ENCODE measurements around the gene ZC3HAV1.

The ZC3HAV1 gene

DNA sequence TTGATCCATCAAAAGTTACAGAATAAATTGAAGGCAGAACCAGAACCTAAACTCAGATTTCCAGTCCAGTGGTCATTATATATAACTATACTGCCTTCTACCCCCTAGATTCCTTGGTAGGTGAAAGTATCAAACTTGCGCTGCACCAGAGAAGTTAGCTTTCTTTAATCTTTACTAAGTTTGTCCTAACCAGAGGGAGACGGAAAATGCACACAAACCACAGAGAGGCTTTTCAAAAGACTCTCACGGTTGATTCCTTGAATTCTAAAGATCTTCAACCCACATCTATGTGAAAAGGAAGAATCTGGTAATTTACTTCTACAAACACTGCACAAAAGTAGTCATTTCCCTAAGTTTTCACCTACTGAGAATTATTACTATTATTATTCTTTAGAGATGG lies 110.1 kb downstream of the ZC3HAV1 start:
- no peak overlapping the region for H3K27ac ChIP-seq
- TF ChIP-seq ZFX (IDR thresholded peaks at IDR 0.05; ENCODE audit: borderline replicate concordance) (no peak), CTCF (IDR thresholded peaks at IDR 0.05) (no peak)

Data from 22Rv1 (cell line).